ENCODE data around the gene CARMIL1. TPM values are rescaled to one million over a fixed set of nuclear protein-coding genes. Genes with fewer than 3 reads are reported as not detected.

The CARMIL1 gene
- total RNA-seq, 1 donor from 2014 or later, result 15.7 TPM

DNA sequence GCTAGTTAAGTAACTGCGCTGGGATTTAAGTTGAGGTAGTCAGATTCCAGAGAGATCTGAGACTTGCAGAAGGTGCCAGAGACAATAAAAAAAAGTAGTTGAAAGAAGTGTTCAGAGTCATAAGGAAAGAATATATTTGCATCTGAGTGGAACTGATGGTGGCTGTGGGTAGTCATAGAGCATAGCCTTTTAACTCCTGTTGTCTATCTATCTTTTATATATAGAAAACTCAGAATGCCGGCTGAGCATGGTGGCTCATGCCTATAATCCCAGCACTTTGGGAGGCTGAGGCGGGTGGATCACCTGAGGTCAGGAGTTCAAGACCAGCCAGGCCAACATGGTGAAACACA is 62.0 kb downstream of the CARMIL1 start:
- Mint-ChIP-seq H3K4me1 (peaks cover 18% of the 10 kb centered on the region), H3K9me3 (no peaks in the 10 kb centered on the region), H3K27me3 (ENCODE audit: low read depth) (no peaks in the 10 kb centered on the region), H3K36me3 (no peaks in the 10 kb centered on the region), H3K27ac (no peak overlapping the region), H3K4me3 (no peak overlapping the region)
- no peak for TF ChIP-seq CTCF (IDR thresholded peaks at IDR 0.05; ENCODE audit: unreplicated experiment)
- DNase-seq (ENCODE audit: low spot score in 2 of 2, unreplicated experiment in 2 of 2), result no peak

GRCh38 chr6:25341923-25342619 is 62.9 kb downstream of the CARMIL1 start:
- H3K27ac Mint-ChIP-seq, result no peak overlapping the region
- no peak overlapping the region for H3K4me3 Mint-ChIP-seq
- H3K27me3 Mint-ChIP-seq (ENCODE audit: low read depth), result no peaks in the 10 kb centered on the region
- no peaks in the 10 kb centered on the region for H3K9me3 Mint-ChIP-seq
- no peak for DNase-seq (ENCODE audit: low spot score in 2 of 2, unreplicated experiment in 2 of 2)
- H3K4me1 Mint-ChIP-seq, result peaks cover 14% of the 10 kb centered on the region
- TF ChIP-seq CTCF (IDR thresholded peaks at IDR 0.05; ENCODE audit: unreplicated experiment), result no peak
- H3K36me3 Mint-ChIP-seq, result no peaks in the 10 kb centered on the region

DNA sequence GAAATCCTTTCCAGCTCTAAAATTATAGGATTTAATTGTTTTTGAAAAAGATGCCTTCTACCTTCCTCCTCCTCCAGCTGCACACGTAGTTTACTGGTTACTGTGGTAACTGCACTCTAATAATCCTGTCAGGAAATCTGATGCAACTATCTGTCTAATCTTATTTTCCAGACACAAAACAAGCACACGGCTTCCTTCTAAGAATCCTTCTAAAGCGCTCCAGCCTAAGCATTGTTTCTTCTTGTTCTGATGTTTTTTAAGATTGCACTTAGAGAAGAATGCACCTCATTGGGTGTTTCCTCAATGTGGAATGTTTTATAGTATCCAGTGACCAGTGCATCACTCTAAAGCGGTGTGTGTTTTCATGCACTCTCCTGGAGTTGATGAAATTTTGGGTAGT is 63.6 kb downstream of the CARMIL1 start:
- no peaks in the 10 kb centered on the region for H3K36me3 Mint-ChIP-seq
- no peak overlapping the region for H3K27ac Mint-ChIP-seq
- no peaks in the 10 kb centered on the region for H3K9me3 Mint-ChIP-seq
- H3K27me3 Mint-ChIP-seq (ENCODE audit: low read depth), result no peaks in the 10 kb centered on the region
- no peak for DNase-seq (ENCODE audit: low spot score in 2 of 2, unreplicated experiment in 2 of 2)
- H3K4me3 Mint-ChIP-seq, result no peak overlapping the region
- no peak for TF ChIP-seq CTCF (IDR thresholded peaks at IDR 0.05; ENCODE audit: unreplicated experiment)
- H3K4me1 Mint-ChIP-seq, result peaks cover 9% of the 10 kb centered on the region

DNA sequence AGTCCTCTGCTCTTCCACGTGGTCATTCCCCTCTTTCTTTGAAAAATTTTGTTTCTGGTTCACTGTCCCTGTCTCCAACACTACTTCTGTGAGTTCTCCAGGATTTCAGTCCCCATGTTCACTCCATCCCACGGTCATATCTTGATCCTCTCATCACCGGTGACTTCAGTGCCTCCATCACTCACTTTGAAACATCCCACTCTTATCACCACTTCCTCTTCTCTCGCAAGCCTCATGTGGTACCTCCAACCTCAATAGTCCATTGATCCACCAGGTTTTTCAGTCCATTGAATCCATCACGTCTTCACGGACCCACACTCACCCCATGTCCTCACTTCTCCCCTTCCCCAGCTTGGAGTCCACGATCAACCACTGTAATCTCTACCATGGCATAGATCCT is 64.8 kb downstream of the CARMIL1 start:
- Mint-ChIP-seq H3K9me3 (no peaks in the 10 kb centered on the region), H3K27ac (no peak overlapping the region), H3K27me3 (ENCODE audit: low read depth) (no peaks in the 10 kb centered on the region), H3K36me3 (no peaks in the 10 kb centered on the region), H3K4me1 (peaks cover 9% of the 10 kb centered on the region), H3K4me3 (no peak overlapping the region)
- DNase-seq (ENCODE audit: low spot score in 2 of 2, unreplicated experiment in 2 of 2), result no peak
- no peak for TF ChIP-seq CTCF (IDR thresholded peaks at IDR 0.05; ENCODE audit: unreplicated experiment)

- Mint-ChIP-seq H3K4me3 (no peak overlapping the region), H3K9me3 (no peaks in the 10 kb centered on the region), H3K36me3 (no peaks in the 10 kb centered on the region), H3K27ac (no peak overlapping the region), H3K27me3 (ENCODE audit: low read depth) (no peaks in the 10 kb centered on the region), H3K4me1 (peaks cover 9% of the 10 kb centered on the region)
- DNase-seq (ENCODE audit: low spot score in 2 of 2, unreplicated experiment in 2 of 2), result no peak
- no peak for TF ChIP-seq CTCF (IDR thresholded peaks at IDR 0.05; ENCODE audit: unreplicated experiment)
Measured at GRCh38 chr6:25344827-25345226, 65.7 kb downstream of the CARMIL1 start.

- DNase-seq (ENCODE audit: low spot score in 2 of 2, unreplicated experiment in 2 of 2), result no peak
- Mint-ChIP-seq H3K36me3 (no peaks in the 10 kb centered on the region), H3K27ac (no peak overlapping the region), H3K4me3 (no peak overlapping the region), H3K27me3 (ENCODE audit: low read depth) (no peaks in the 10 kb centered on the region), H3K9me3 (no peaks in the 10 kb centered on the region), H3K4me1 (peaks cover 13% of the 10 kb centered on the region)
- TF ChIP-seq CTCF (IDR thresholded peaks at IDR 0.05; ENCODE audit: unreplicated experiment), result no peak
Measured at GRCh38 chr6:25346064-25346463, 66.9 kb downstream of the CARMIL1 start.

Data from mesothelial cell of epicardium (in vitro differentiated cells).